ENCODE measurements around the gene RPUSD1.

DNA sequence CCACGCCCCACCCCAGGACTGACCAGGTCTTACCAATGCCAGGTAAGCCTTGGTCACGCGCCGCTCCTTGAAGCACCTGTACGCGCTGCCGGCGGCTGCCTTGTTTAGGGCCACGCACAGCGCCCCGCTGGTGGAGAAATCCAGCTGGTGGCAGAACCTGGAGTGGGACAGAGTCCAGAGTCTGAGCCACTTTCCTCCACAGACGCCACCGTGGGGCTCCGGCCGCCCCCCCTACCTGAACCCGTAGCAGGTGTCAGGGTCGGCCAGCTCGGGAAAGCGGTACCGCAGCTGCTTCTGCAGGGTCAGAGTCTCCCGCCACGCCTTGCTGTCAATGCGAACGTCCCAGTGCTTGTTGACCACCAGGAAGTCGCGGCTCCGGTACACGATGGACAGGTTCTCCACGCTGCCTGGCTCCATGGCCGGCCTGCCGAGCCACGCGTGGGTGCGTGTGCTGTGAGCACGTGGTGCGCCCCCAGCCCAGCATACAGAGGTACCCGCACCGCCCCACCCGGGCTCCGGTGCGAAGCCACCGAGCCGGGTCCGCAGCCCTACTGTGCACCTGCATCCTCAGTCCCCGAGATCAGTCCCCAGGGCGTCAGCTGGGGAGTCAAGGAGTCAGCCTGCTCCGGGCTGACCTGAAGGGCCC, 737 bp downstream of the RPUSD1 start:
- TF ChIP-seq, protein P1, sequence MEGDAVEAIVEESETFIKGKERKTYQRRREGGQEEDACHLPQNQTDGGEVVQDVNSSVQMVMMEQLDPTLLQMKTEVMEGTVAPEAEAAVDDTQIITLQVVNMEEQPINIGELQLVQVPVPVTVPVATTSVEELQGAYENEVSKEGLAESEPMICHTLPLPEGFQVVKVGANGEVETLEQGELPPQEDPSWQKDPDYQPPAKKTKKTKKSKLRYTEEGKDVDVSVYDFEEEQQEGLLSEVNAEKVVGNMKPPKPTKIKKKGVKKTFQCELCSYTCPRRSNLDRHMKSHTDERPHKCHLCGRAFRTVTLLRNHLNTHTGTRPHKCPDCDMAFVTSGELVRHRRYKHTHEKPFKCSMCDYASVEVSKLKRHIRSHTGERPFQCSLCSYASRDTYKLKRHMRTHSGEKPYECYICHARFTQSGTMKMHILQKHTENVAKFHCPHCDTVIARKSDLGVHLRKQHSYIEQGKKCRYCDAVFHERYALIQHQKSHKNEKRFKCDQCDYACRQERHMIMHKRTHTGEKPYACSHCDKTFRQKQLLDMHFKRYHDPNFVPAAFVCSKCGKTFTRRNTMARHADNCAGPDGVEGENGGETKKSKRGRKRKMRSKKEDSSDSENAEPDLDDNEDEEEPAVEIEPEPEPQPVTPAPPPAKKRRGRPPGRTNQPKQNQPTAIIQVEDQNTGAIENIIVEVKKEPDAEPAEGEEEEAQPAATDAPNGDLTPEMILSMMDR (IDR thresholded peaks at IDR 0.05) = no peak
- TF ChIP-seq POLR2A (IDR thresholded peaks at IDR 0.05) (no peak), POLR2AphosphoS5 (IDR thresholded peaks at IDR 0.05) (no peak), EP300 (IDR thresholded peaks at IDR 0.05) (no peak)

Data from sigmoid colon (tissue), 4 donors.